CD1c-positive myeloid dendritic cell (primary cell): ENCODE measurements around the gene UNC45A.

Experiments
- DNase-seq: peaks from one replicate; pipeline ENCODE4 v3.0.0-alpha.2; 2016; ENCODE audit errors: extremely low spot score

UNC45A gene

GRCh38 chr15:90966262-90966661 is 31.2 kb downstream of the UNC45A start:
- DNase-seq, result no peak

- DNase-seq, result no peak
Observed at GRCh38 chr15:90967206-90967605, 32.1 kb downstream of the UNC45A start.

GRCh38 chr15:90968434-90968833 is 33.3 kb downstream of the UNC45A start:
- no peak for DNase-seq

- DNase-seq, result no peak
Observed at GRCh38 chr15:90970274-90970673, 35.2 kb downstream of the UNC45A start.

- no peak for DNase-seq
Observed at GRCh38 chr15:90972133-90972532, 37.0 kb downstream of the UNC45A start.

- no peak for DNase-seq
Observed at GRCh38 chr15:90974216-90974615, 39.1 kb downstream of the UNC45A start.

GRCh38 chr15:90979582-90979981 is 44.5 kb downstream of the UNC45A start:
- DNase-seq, result no peak

- peak; percentile 28 for DNase-seq
Observed at GRCh38 chr15:90981681-90982080, 46.6 kb downstream of the UNC45A start.

GRCh38 chr15:90982135-90982534 is 47.0 kb downstream of the UNC45A start:
- DNase-seq, result peak; percentile 61

- no peak for DNase-seq
Observed at GRCh38 chr15:90986790-90987507, 51.9 kb downstream of the UNC45A start.

- no peak for DNase-seq
Observed at GRCh38 chr15:90987561-90988141, 52.6 kb downstream of the UNC45A start.

- DNase-seq, result no peak
Observed at GRCh38 chr15:90988296-90988695, 53.2 kb downstream of the UNC45A start.

- DNase-seq, result peak; percentile 45
Observed at GRCh38 chr15:90989040-90989768, 54.1 kb downstream of the UNC45A start.

GRCh38 chr15:90990446-90990845 is 55.4 kb downstream of the UNC45A start:
- no peak for DNase-seq

GRCh38 chr15:90991587-90992285 is 56.7 kb downstream of the UNC45A start:
- no peak for DNase-seq

- DNase-seq, result no peak
Observed at GRCh38 chr15:90994059-90994416, 59.0 kb downstream of the UNC45A start.

GRCh38 chr15:90994417-90995311 is 59.6 kb downstream of the UNC45A start, which contains the start of gene PRC1:
PRC1 (minus strand) TSS chr15:90994535; CDS start chr15:90994417, 118 bp downstream.
- DNase-seq, result peak; percentile 99

GRCh38 chr15:90998737-90999136 is 63.7 kb downstream of the UNC45A start:
- DNase-seq, result no peak

GRCh38 chr15:91001209-91001608 is 66.1 kb downstream of the UNC45A start:
- DNase-seq, result no peak
